HG03045 (cell line): ENCODE data around the gene PEX11B.

Experiments used
- ATAC-seq: cut with Tn5 transposase; IDR thresholded peaks from one replicate; pipeline ENCODE4 v1.9.1; 2021; ENCODE audit warnings: mild to moderate bottlenecking, moderate library complexity; ENCODE audit not compliant: unreplicated experiment

Gene PEX11B

GRCh38 chr1:145912128-145912641 is 6.3 kb downstream of the PEX11B start:
- no peak for ATAC-seq

GRCh38 chr1:145908653-145909052 is 9.9 kb downstream of the PEX11B start:
- ATAC-seq, result no peak

- ATAC-seq, result no peak
These were observed 11.4 kb downstream of the PEX11B start for GRCh38 chr1:145906954-145907753.

- no peak for ATAC-seq
These were observed 17.1 kb downstream of the PEX11B start for GRCh38 chr1:145901312-145902021.

DNA sequence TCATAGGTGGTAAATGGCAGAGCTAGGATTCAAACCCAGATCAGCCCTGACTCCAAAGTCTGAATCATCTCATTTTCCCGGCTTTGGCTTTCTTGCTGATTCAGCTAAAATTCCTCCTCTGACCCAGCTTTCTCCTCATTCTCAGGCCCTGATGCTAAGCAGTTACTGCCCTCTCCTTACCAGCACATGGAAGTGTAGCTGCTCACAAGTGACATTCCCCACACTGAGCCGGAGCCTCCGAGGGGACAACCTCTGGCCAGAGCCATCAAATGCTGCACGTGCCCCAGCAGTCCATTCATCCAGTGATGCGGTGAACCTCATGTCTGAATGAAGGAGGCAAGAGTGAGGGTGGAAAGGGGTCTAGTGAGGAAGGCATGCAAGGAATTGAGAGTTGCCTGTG is 19.8 kb downstream of the PEX11B start:
- no peak for ATAC-seq

DNA sequence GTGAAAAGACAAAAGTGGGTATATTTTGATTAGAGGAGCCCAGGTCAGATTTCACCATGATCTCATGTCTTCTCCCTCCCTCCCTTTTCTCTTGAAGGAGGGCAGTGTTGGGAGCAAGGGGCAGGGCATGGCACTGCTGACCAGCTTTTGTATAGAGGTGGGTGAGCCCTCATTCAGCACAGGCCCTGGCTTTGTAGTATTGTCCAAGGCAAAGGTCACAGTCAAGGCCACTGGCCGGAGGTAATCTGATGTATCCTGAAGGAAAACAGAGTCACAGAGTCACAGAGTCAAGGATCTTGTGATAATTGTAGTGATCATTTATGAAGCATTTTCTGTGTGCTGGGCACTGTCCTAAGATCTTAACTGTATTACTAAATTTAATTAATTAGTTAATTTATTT is 20.5 kb downstream of the PEX11B start:
- no peak for ATAC-seq

DNA sequence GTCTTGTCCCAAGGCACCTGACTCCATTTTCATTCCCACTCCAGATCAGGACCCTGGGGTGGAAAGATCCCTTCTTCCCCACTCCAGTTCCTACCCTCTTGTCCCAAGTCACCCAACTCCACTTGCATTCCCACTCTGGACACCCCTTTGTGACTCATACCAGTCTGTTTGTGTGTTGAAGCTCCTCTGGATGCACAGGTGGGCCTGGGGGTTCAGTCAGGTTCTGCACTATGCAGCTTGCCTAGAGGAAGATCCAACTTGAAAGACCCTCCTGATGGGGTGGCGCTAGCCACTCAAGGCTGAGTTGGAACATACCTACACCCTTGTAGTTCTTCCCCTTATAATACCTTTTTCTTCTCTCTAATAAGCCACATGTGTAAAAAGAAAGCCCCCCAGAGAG is 23.0 kb downstream of the PEX11B start:
- ATAC-seq, result no peak

GRCh38 chr1:145893306-145894055 is 25.0 kb downstream of the PEX11B start:
- no peak for ATAC-seq

DNA sequence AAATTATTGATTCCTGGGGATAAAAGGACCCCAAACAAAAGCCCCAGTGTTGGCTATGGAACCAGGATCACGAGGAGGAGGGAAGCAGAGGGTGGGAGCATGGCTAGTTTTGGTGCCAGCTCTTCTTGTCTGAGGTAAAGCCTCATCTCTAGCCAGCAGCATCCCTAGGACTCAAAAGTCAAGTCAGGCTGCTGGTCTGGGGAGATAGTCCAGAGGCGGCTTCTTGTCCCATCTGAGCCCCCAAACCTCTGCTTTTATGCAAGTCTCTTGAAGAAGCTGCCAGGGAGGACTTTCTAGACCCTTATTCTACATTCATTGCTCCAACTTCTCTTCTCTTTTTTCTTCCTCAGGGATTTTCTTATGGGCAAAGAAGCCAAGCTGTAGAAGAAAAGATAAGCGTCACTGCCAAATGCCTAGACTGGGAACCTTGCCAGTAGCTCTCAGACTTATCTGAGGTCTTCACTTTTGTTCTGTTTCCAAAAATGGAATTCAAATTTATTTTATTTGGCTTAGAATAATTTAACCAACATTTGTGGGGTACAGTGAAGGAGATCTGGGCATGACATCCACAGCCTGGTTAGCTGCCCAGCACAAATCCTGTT is 25.9 kb downstream of the PEX11B start:
- no peak for ATAC-seq

- no peak for ATAC-seq
These were observed 26.7 kb downstream of the PEX11B start for GRCh38 chr1:145891587-145892485.

- no peak for ATAC-seq
These were observed 27.4 kb downstream of the PEX11B start for GRCh38 chr1:145891143-145891542.

- no peak for ATAC-seq
These were observed 28.8 kb downstream of the PEX11B start for GRCh38 chr1:145889722-145890121.

GRCh38 chr1:145887631-145888030 is 30.9 kb downstream of the PEX11B start:
- ATAC-seq, result no peak

GRCh38 chr1:145886816-145887215 is 31.7 kb downstream of the PEX11B start:
- ATAC-seq, result no peak

DNA sequence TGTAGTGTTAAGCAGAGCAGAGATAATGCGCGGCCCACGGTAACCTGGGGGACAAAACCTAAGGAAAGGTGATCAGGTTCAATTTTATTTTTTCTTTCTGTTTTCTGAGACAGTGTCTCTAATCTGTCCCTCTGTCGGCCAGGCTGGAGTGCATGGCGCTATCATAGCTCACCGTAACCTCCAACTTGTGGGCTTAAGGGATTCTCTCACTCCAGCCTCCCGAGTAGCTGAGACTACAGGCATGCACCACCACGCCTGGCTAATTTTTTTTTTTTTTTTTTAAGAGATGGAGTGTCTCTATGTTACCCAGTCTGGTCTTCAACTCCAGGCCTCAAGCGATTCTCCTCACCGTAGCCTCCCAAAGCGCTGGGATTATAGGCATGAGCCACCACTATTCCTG is 32.1 kb downstream of the PEX11B start:
- no peak for ATAC-seq

GRCh38 chr1:145885738-145886287 is 32.7 kb downstream of the PEX11B start, which contains the start of gene ANKRD35:
Gene ANKRD35, minus strand, starts transcription at chr1:145885866. Its CDS starts 108 bp downstream, at chr1:145885758.
- peak; percentile 98 for ATAC-seq

GRCh38 chr1:145884675-145885074 is 33.8 kb downstream of the PEX11B start:
- ATAC-seq, result no peak

GRCh38 chr1:145879775-145880174 is 38.7 kb downstream of the PEX11B start:
- ATAC-seq, result no peak

- ATAC-seq, result no peak
These were observed 39.8 kb downstream of the PEX11B start for GRCh38 chr1:145878724-145879123.
